GM19238 (cell line): ENCODE data around the gene SASH1.

Experiments used
- DNase-seq: peaks from one replicate; pipeline ENCODE4 v3.0.0; 2011; ENCODE audit warnings: low spot score; ENCODE audit not compliant: insufficient read length

The SASH1 gene

DNA sequence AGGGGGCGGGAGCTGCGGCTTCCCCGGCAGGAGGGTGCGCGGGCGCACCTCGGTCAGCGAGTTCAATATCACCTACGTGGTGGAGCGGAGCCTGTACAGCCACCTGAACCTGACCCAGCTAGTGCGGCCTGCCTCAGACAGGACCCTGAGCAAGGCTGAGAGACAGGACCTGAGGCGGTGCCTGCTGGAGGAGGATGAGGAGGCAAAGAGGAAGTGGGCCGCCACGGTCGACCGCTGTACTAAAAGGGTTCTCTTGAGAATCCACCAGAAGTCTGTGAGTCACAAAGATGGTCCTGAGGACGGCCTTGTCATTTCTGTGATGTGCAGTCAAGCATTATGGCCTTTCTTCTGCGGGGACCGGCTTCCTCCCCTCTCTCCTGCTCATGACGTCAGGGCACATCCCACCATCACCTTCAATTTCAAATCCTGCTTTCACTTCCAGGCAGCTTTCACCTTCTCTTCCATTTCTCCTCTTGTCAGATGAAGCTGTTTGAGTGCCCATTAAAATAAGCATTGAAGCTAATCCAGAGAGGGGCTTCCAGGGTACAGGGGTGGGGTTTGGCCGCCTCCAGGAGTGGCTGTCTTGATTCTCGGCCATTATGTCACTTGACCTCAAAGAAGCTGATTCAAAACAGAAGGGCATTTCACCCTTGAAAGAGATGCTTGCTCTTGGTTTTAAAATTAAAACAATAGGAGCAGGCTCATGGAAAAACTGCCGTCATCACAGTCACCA, 177.6 kb downstream of the SASH1 start:
- peak; percentile 35 for DNase-seq

GRCh38 chr6:148521158-148521557, 178.5 kb downstream of the SASH1 start:
- no peak for DNase-seq

- no peak for DNase-seq
These were observed 178.9 kb downstream of the SASH1 start for GRCh38 chr6:148521586-148521985.

GRCh38 chr6:148523048-148523447, 180.4 kb downstream of the SASH1 start:
- no peak for DNase-seq

- DNase-seq: no peak
These were observed 180.9 kb downstream of the SASH1 start for GRCh38 chr6:148523551-148523950.

- no peak for DNase-seq
These were observed 181.8 kb downstream of the SASH1 start for GRCh38 chr6:148524471-148524882.

- no peak for DNase-seq
These were observed 182.3 kb downstream of the SASH1 start for GRCh38 chr6:148524976-148525375.

- no peak for DNase-seq
These were observed 182.8 kb downstream of the SASH1 start for GRCh38 chr6:148525453-148525852.

DNA sequence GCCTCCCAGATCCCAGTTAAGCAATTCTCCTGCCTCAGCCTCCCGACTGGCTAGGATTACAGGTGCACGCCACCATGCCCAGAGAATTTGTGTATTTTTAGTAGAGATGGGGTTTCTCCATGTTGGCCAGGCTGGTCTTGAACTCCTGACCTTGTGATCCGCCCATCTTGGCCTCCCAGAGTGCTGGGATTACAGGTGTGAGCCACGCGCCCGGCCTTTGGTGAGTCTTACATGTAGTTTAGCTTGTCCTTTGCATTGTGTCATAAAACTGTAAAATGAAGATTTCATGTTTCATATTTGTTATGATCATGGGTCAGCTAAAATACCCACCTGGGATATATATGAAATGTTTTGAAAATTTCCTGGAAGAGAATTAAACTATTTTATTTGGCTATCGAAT, 183.5 kb downstream of the SASH1 start:
- DNase-seq: no peak

GRCh38 chr6:148528292-148528691, 185.7 kb downstream of the SASH1 start:
- DNase-seq: no peak

DNA sequence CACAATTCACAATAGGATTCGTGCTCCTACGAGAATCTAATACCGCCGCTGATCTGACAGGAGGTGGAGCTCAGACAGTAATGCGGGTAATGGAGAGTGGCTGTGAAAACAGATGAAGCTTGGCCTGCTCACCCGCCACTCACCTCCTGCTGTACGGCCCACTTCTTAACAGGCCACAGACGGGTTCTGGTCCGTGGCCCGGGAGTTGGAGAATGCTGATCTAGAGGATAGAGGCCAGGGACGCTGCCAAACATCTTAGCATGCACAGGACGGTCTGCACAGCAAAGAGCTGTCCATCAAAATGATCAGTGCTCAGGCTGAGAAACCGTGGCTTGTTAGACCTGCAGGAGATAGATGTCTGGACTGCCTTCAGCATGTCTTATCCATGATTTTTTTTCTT, 186.4 kb downstream of the SASH1 start:
- DNase-seq: no peak

DNA sequence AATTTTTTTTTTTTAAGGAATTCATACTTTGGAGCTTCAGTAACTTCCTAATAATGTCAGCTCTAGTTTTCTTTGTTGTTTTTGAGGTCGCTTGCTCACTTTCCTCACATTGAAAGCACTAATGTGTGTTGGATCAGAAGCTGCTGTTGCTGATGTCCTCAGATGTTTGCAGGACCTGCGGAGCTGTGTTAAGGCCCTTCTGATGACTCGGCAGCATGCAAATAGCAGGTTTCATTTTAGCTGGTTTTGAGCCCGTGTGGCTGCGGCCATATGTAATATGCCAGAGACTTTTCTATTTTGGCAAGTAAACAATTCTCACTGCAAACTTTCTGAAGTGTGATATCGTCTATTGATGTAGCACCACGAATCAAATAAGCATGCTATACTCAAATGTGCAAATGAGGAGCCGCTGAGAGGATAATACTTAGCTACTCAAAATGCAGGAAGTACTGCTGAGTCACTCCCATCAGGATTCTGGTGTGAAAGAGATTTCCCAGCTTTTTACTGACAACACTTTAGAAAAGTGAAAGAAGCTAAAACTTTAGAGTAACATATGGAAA, 187.8 kb downstream of the SASH1 start:
- DNase-seq: no peak

GRCh38 chr6:148530976-148531375, 188.3 kb downstream of the SASH1 start:
- no peak for DNase-seq

GRCh38 chr6:148532698-148533097, 190.1 kb downstream of the SASH1 start:
- DNase-seq: no peak

DNA sequence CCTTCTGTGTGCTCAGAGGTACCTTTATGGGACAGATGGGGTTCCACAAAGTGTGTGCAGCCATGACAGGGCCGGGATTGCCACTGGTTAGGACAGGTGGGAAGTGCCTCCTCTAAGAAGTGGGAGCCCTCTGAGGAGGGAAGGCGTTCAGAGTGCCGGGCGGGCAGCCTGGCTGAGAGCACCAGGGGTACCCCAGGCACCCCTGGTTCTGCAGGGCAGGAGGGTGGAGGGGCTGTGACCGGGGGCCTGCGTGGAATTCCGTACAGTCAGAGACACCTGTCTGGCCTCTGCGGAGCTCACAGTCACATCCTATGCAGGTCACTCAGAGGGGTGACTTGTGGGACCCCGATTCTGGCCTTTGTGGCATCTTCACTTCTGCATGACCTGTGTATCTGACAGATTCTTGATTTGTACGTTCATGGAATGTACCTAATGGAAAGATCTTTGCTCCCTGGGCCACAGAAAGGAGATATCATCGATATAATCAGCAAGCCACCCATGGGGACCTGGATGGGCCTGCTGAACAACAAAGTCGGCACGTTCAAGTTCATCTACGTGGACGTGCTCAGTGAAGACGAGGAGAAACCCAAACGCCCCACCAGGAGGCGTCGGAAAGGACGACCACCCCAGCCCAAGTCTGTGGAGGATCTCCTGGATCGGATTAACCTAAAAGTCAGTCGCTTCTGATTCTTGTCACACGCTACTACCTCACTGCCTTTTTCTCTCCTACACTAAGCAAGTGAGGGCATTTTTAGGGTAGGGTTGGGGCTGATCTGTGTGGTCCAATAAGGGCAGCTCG, 190.9 kb downstream of the SASH1 start:
- DNase-seq: no peak

GRCh38 chr6:148534871-148535270, 192.2 kb downstream of the SASH1 start:
- DNase-seq: no peak

DNA sequence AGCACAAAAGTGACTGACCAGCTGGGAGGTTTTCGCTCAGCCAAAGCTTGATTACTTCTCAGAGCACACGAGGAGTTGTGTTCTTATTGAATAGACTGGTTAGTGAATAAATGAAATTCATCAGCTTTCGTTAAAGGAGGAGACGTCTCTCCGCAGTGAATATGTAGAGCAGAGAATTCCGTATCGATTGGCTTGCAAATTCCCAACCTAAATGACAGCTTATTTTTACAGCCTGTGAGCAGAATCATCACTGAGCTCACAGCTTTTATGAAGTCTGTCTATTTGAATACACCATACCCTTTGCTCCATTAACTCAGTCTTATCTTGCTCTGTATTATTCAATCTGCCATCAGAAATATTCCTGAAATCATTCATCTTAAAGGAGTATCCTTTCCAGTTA, 192.7 kb downstream of the SASH1 start:
- DNase-seq: no peak

DNA sequence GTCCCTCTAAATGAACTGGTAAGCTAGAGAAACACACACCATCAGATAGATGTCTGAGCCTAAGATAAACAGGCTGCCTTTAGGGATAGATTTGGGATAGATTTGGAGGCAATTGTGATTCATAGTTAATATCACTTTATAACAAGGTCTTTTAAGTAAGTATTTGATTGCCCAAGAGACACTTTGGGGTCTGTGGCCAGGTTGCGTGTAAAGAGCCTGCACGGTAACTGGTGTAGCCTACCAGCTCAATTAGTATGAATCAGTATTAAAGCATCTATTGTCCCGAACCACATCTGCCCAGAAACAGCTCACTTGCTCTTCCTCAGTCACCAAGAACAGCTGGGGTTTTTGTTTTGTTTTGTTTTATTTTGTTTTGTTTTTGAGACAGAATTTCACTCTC, 193.3 kb downstream of the SASH1 start:
- no peak for DNase-seq

DNA sequence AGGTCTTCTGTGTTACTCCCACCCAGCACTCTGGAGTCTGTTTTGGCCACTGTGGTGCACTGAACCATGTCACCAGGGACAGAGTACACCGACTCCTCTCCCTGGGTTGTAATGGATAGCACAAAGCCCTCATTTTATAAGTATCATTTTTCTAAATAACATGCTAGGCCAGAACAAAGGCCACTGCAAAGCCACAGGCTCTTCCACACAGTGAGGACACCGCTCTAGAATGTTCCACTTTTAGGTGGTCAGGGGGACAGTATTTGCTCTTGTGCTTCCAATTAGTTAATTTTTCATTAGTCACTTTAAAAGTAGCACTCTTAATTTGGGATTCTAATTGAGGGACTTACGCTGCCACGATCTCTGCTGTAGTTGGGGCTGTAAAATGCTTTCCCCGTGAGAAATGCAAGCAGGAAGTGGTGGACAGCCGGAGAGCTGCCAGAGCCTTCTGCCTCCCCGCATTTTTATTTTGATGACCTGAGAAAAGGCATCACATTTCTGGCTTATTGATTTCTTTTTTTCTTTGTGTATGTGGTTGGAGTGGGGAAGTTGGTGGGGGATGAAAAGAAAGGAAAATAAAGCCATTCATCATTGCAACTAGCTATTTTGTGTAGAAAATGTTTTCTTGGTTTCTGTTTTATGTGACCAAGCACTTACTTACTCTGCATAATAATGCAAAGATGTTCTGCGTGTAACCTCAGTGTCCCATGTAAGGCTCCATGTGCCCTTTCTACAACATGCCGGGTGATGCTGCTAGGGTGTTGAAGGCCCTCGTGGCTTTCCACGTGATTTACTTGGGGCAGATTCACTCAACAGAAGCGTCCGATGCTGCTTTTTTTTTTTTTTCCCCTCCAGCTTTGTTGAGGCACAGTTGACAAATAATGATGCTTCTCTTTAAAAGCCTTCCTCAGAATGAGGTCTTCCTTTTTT, 195.9 kb downstream of the SASH1 start:
- DNase-seq: no peak

DNA sequence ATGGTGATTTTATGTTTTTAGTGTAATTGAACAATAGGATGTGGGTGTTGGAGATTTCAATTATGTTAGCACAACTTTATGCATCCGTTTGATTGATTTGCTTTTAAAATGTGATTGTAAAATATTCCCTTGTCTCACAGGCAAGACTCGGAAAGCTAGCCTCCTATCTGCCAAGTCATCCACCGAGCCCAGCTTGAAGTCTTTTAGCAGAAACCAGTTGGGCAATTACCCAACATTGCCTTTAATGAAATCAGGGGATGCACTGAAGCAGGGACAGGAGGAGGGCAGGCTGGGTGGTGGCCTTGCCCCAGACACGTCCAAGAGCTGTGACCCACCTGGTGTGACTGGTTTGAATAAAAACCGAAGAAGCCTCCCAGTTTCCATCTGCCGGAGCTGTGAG, 200.9 kb downstream of the SASH1 start:
- DNase-seq: no peak

GRCh38 chr6:148544421-148544820, 201.8 kb downstream of the SASH1 start:
- no peak for DNase-seq
